Activated CD4-positive, alpha-beta T cell treated with anti-CD3 and anti-CD28 coated beads for 36 hours (primary cell): ENCODE data around the gene TRAPPC10. TPM values are rescaled to one million over a fixed set of nuclear protein-coding genes. Genes with fewer than 3 reads are reported as not detected.

Experiments
- ATAC-seq: fragments of 200-7000 bp; cut with Tn5 transposase; one replicate; pipeline ENCODE4 v1.10.0; 2021; ENCODE audit warnings: mild to moderate bottlenecking, moderate library complexity
- CTCF ChIA-PET: fragments of 350-600 bp; sonication (Branson Sonifier 250); formaldehyde crosslinking; loops from one replicate; lab custom pipeline; 2021; ENCODE audit warnings: antibody characterized with exemption; lab: Charles Lee
- POLR2A ChIA-PET: fragments of 350-600 bp; sonication (Branson Sonifier 250); formaldehyde crosslinking; loops from one replicate; lab custom pipeline; 2021; ENCODE audit warnings: antibody characterized with exemption, inconsistent platforms; lab: Charles Lee
- DNase-seq: peaks from one replicate; pipeline ENCODE4 v3.0.0-alpha.2; 2020
- H3K27ac Mint-ChIP-seq: one replicate; pipeline ENCODE4 v1.8.0; 2021; ENCODE audit warnings: mixed read lengths
- H3K27me3 Mint-ChIP-seq: one replicate; pipeline ENCODE4 v1.8.0; 2021; ENCODE audit warnings: mixed read lengths
- H3K36me3 Mint-ChIP-seq: one replicate; pipeline ENCODE4 v1.8.0; 2021; ENCODE audit warnings: low read depth, mixed read lengths
- H3K4me1 Mint-ChIP-seq: one replicate; pipeline ENCODE4 v1.8.0; 2021; ENCODE audit warnings: mixed read lengths
- H3K4me3 Mint-ChIP-seq: one replicate; pipeline ENCODE4 v1.8.0; 2021; ENCODE audit warnings: mild to moderate bottlenecking, moderate library complexity, mixed read lengths
- H3K9me3 Mint-ChIP-seq: one replicate; pipeline ENCODE4 v1.8.0; 2021; ENCODE audit warnings: low read depth, mixed read lengths
- intact Hi-C, 2 experiments: fragments of 100-400 bp; cut with DNase I in 1 of 2; cut with micrococcal nuclease in 1 of 2; formaldehyde crosslinking; loops; one replicate each; pipeline versions ENCODE4 v1.14.2 to v1.15.1; 2022 to 2024; cut with DNase I, micrococcal nuclease
- total RNA-seq, 2 experiments: library from RNA; stranded (reverse); gene quantifications; one replicate each; pipeline ENCODE4 v1.2.3, GENCODE V29; 2021

TRAPPC10 gene
- total RNA-seq, 2 experiments from 2014 or later: 40.2 to 58.7 TPM

DNA sequence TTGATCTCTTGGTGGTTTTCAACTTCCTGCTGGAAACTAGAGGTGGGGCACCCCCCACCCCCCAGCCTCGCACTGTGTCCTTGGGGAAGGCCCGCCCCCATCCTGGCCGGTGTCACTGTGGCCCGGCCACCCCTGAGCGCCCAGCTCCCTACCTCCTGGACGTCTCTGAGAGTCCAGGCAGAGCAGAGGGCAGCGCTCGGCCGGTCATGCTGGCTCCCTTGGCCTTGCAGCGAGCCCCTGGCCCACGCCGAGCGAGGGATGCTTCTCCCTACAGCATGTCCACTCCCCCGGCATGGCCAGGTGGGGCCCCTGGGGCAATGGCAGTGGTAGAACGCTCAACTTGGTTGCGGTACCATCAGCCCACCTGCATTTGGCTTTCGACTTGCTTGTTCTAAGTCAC lies 28.7 kb upstream of the TRAPPC10 start:
- Mint-ChIP-seq H3K4me1 (peaks cover 20% of the 10 kb centered on the region), H3K9me3 (no peaks in the 10 kb centered on the region), H3K27me3 (no peaks in the 10 kb centered on the region), H3K27ac (no peak overlapping the region), H3K36me3 (peaks cover 10% of the 10 kb centered on the region), H3K4me3 (no peak overlapping the region)
- intact Hi-C loops: no loop called here
- POLR2A ChIA-PET: no interaction called here
- ATAC-seq (no peak), DNase-seq (no peak)
- CTCF ChIA-PET: no interaction called here

DNA sequence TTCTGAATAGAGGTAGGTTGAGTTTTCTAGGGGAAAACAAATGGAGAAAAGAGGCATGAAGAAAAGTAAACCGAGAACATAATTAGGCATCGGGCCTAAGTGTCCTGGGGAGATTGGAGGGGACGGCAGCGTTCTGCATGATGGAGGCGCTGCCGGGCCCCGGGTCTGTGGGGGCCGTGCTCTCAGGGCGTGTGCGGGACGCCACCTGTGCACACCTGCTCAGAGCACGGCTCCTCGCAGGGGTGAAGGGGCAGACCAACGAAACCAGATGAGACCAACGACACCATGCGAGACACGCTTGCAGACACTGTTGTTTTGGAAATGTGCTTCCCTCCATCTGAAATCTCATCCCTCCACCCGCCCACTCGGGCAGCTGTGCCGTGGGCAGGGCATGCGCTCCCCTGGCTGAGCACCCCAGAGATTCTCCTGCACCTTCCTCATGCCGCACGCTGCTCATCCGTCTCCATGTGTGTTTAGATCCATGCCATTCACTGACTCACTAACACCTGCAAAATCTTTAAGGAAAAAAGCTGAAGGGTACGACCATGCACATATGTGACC lies 28.2 kb upstream of the TRAPPC10 start:
- Mint-ChIP-seq H3K9me3 (no peaks in the 10 kb centered on the region), H3K27me3 (no peaks in the 10 kb centered on the region), H3K4me1 (peaks cover 20% of the 10 kb centered on the region), H3K36me3 (peaks cover 6% of the 10 kb centered on the region), H3K27ac (no peak overlapping the region), H3K4me3 (no peak overlapping the region)
- intact Hi-C loops: no loop called here
- ATAC-seq (no peak), DNase-seq (no peak)
- POLR2A ChIA-PET: interaction anchor here (0.6 to 0.8 kb wide), 2 partner anchors 30 to 502 kb away, joined by 3 read pairs; no protein-coding TSS in a partner anchor
- CTCF ChIA-PET: interaction anchor here (0.8 to 1.1 kb wide), 3 partner anchors 9 to 80 kb away, joined by 3 to 4 read pairs (median 3); no protein-coding TSS in a partner anchor

DNA sequence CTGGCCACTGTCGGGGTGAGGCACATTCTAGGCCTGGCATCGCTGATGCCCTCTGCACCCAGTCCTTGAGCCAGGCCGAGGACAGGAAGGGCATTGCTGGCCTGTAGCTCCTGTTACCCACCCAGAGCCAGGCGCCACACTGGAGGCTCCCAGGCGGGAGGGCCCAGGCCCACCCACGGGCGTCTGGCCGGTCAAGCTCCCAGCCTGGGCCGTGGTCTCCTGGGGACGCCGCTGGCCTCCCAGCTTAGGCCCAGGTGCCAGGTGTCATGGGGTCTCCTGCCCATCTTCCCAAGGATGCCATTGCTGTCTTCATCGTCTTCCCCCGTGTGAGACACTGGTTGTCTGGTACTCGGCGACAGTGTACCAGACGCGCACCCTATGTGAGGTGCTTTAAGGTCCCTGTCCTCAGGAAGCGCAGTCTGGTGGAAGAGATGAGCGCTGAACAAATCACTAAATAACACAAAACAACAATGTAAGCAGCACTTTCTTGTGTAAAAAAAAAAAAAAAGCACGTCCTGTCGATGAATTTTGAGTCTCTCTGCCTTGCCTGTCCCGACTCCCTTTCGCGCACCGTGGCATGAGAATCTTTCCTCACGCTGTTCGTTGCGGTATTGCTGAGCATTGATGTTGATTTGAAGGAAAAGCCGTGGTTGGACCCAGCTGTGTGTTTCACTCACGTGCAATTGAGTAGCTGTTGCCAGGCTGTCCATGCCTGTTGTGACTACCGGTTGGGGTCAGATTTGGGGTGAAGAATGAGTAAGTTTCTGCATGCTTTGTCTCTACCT lies 27.0 kb upstream of the TRAPPC10 start:
- intact Hi-C loops: no loop called here
- Mint-ChIP-seq H3K27ac (no peak overlapping the region), H3K4me3 (no peak overlapping the region), H3K27me3 (no peaks in the 10 kb centered on the region), H3K36me3 (peaks cover 4% of the 10 kb centered on the region), H3K4me1 (peaks cover 20% of the 10 kb centered on the region), H3K9me3 (no peaks in the 10 kb centered on the region)
- POLR2A ChIA-PET: interaction anchor here (0.6 to 0.8 kb wide), 3 partner anchors 28 to 1564 kb away, joined by 3 to 5 read pairs (median 3); no protein-coding TSS in a partner anchor
- DNase-seq: peak; percentile 44
- CTCF ChIA-PET: interaction anchor here (0.6 to 1.1 kb wide), 3 partner anchors 10 to 15 kb away, joined by 3 to 4 read pairs (median 3); no protein-coding TSS in a partner anchor
- ATAC-seq: peak; percentile 58

DNA sequence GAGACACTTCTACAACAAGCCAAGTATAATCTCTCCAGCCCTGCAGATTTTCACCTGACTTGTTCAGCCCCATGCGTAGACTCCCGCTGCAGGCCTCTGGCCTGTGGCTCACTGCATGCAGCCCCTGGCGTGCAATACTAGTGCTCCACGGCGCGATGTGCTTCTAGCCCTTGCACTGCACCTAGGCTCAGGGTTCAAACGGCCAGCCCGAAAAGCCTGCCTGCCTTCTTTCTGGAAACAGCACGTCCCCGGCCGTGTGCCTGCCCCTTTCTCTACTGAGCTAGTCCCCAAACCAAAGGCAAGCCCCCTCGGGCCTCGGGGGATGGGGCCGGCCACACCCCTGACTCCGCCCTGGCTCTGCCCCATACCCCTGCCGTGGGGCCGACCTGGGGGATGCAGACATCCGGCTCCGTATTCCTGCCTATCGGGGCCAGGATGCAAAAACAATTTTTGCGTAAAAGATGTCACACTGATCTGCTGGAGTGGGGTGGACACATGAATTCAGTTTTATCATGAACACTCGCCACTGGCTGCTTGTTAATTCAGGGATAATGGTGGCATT lies 26.3 kb upstream of the TRAPPC10 start:
- no peak overlapping the region for H3K4me3 Mint-ChIP-seq
- peaks cover 20% of the 10 kb centered on the region for H3K4me1 Mint-ChIP-seq
- H3K36me3 Mint-ChIP-seq: peaks cover 4% of the 10 kb centered on the region
- intact Hi-C loops: no loop called here
- CTCF ChIA-PET: no interaction called here
- ATAC-seq (peak; percentile 29), DNase-seq (peak; percentile 19)
- no peaks in the 10 kb centered on the region for H3K27me3 Mint-ChIP-seq
- H3K27ac Mint-ChIP-seq: no peak overlapping the region
- no peaks in the 10 kb centered on the region for H3K9me3 Mint-ChIP-seq
- POLR2A ChIA-PET: interaction anchor here (0.6 kb wide), 1 partner anchor 1564 kb away, joined by 5 read pairs; no protein-coding TSS in a partner anchor

DNA sequence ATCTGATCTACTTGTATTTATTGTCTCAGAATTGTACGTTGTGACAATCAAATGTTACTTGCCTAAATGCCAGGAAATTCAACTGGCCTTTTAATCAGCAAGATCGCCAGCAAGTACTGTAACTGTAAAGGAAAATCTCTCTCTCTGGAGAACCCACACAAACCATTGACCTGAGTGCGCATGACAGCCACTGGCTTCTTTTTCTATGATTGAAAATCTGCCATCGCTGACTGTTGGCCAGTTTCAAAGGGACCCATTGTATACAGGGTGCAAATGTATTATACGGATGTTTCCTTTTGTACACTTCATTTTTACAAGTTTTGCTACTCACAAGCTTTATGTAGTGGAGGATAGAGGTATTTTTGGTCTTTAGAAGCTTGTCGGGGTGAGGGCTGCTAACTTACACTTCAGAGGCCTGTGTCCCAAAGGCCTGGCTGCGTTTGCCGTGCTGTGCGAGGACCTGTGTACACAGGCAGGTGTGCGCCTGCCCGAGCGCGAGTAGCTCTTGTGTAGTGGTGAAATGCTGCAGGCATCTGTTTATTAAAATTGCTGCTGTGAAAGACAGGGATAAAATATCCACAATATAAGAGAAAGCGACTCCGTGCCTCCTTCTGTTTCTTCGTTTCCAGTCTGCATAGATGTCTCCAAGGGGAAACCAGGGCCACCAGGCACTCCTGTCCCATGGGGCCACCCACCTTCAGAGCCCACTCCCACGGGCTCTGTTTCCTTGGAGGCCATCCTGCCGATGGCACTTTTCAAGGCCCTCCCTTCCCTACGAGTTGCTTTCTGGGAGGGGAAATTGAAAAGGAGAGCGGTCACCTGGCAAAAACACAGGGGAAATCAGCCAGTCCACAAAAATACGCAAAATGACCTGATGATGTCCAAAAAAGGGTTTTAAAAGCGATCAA lies 25.3 kb upstream of the TRAPPC10 start:
- Mint-ChIP-seq H3K27me3 (no peaks in the 10 kb centered on the region), H3K4me1 (peaks cover 20% of the 10 kb centered on the region), H3K27ac (no peak overlapping the region), H3K36me3 (peaks cover 4% of the 10 kb centered on the region), H3K4me3 (no peak overlapping the region), H3K9me3 (no peaks in the 10 kb centered on the region)
- intact Hi-C loops: no loop called here
- no peak for DNase-seq
- no peak for ATAC-seq
- ChIA-PET CTCF (no interaction called here), POLR2A (no interaction called here)

DNA sequence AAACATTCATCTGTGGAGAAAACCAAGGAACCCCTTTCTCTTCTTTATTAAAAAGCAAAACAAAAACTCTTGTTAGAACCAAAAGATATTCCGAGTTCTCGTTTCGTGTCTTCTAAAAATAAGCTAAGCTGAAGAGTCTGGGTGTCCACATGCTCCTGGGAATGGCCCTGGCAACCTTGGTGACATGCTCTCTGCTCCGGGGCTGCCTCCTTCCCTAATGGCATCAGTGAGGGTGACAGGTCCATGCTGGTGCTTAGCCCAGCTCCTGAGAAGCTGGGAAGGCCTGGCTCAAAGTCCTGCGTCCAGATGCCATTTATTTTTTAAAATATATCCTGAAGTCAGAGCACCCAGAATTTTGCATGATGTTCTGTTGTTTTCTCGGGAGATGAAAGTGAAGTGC lies 24.6 kb upstream of the TRAPPC10 start:
- no peak overlapping the region for H3K4me3 Mint-ChIP-seq
- H3K9me3 Mint-ChIP-seq: no peaks in the 10 kb centered on the region
- peaks cover 20% of the 10 kb centered on the region for H3K4me1 Mint-ChIP-seq
- POLR2A ChIA-PET: no interaction called here
- intact Hi-C loops: no loop called here
- no peak overlapping the region for H3K27ac Mint-ChIP-seq
- peaks cover 1% of the 10 kb centered on the region for H3K36me3 Mint-ChIP-seq
- no peaks in the 10 kb centered on the region for H3K27me3 Mint-ChIP-seq
- no peak for DNase-seq
- CTCF ChIA-PET: no interaction called here
- no peak for ATAC-seq

DNA sequence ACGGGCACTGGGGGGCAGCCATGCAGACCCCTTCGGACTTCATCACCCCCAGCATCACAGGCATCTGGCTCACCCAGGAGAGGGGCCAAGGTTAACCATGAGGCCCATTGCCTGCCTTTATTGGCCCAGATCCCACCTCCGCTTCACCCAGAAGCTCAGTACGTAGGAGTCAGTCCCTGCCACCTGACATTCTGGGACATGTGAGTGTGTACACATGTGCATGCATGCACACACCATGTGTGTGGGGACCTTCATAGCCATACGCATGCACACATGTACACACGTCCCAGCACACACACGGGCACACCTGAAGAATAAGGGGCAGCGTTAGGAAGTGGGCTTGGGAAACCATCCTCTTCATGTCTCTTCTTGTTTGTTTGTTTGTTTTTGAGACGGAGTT lies 24.1 kb upstream of the TRAPPC10 start:
- POLR2A ChIA-PET: no interaction called here
- no peaks in the 10 kb centered on the region for H3K36me3 Mint-ChIP-seq
- no peaks in the 10 kb centered on the region for H3K9me3 Mint-ChIP-seq
- no peak overlapping the region for H3K27ac Mint-ChIP-seq
- no peak for DNase-seq
- no peak overlapping the region for H3K4me3 Mint-ChIP-seq
- ATAC-seq: no peak
- H3K4me1 Mint-ChIP-seq: peaks cover 19% of the 10 kb centered on the region
- CTCF ChIA-PET: interaction anchor here (0.6 to 1.2 kb wide), 2 partner anchors 31 to 47 kb away, joined by 3 read pairs; no protein-coding TSS in a partner anchor
- no peaks in the 10 kb centered on the region for H3K27me3 Mint-ChIP-seq
- intact Hi-C loops: no loop called here

DNA sequence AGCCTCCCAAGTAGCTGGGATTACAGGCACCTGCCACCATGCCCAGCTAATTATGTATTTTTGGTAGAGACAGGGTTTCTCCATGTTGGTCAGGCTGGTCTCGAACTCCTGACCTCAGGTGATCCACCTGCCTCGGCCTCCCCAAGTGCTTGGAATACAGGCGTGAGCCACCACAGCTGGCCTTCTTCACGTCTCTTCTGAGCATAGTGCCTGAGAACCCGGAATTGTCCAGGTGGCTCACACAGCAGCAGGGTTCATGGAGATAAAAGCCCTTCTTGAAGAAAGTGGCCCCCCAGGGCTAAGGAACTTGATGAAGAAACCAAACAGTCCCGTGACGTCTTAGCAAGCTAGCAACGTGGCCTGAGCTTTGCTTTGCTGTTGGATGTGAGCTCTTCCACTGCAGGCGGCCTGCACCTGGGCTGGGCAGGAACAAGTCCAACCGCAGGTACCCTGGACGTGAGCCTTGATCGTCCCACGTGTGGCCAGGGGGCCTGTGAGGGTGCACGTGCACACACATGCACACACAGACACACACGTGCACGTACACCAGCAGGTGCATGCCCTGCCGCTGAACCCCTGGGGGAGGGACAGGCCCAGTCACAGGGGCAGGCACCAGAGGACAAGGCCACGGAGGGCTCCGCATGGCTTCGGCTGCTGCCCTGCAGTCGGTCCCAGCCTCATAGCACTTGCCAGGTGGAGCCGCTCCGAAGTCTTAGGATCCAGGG lies 23.4 kb upstream of the TRAPPC10 start:
- no peaks in the 10 kb centered on the region for H3K36me3 Mint-ChIP-seq
- ATAC-seq (no peak), DNase-seq (no peak)
- peaks cover 17% of the 10 kb centered on the region for H3K4me1 Mint-ChIP-seq
- H3K27me3 Mint-ChIP-seq: no peaks in the 10 kb centered on the region
- no peaks in the 10 kb centered on the region for H3K9me3 Mint-ChIP-seq
- no peak overlapping the region for H3K4me3 Mint-ChIP-seq
- H3K27ac Mint-ChIP-seq: no peak overlapping the region
- ChIA-PET CTCF (interaction anchor here (0.6 to 1.2 kb wide), 3 partner anchors 31 to 1494 kb away, joined by 3 to 6 read pairs (median 3); no protein-coding TSS in a partner anchor), POLR2A (no interaction called here)
- intact Hi-C loops: no loop called here

DNA sequence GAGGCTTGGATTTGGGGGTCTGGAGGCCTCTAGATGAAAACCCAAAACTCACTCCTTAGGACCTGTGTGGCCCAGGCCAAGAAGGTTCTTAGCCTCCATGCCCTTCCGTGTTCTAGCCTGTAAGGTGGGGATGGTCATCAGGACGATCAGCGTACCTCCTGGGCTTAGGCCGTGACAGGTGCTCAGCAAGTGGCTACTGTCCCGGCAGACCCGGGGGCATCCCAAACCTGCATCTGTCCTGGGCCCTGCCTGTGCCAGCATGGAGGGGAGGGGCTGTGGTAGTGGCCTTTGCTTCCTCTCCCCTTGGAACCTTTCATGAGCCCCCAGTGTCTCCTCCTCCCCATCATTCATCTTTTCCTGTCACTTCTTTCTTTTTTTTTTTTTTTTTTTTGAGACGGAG lies 22.7 kb upstream of the TRAPPC10 start:
- no peaks in the 10 kb centered on the region for H3K27me3 Mint-ChIP-seq
- no peak overlapping the region for H3K27ac Mint-ChIP-seq
- POLR2A ChIA-PET: no interaction called here
- no peaks in the 10 kb centered on the region for H3K36me3 Mint-ChIP-seq
- intact Hi-C loops: no loop called here
- CTCF ChIA-PET: no interaction called here
- H3K9me3 Mint-ChIP-seq: no peaks in the 10 kb centered on the region
- H3K4me3 Mint-ChIP-seq: no peak overlapping the region
- H3K4me1 Mint-ChIP-seq: peaks cover 17% of the 10 kb centered on the region
- ATAC-seq (no peak), DNase-seq (no peak)

DNA sequence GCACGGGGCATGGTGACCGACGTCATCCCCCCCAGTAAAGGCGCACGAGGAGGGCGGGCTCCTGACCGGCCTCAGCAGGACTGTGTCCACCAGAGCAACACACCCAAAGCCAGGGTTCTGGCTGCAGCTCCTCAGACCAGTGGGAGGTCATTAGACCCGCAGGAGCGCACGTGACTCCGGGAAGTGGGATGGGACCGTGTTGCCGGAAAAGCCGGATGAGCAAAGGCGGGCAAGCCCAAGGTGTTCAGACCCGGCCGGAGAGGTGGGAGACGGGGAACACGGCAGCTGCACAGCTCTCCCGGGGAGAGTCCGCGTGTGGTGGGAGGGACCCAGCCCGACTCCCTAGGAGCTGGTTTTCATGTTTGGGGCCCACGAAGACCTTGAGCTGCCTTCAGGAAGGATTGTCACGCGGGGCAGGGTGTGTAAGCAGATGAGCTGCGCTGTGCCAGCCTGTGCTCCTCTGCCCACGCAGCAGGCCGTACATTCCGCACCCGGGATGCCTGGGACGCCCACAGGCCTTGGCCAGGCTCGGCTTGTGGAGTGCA lies 20.6 kb upstream of the TRAPPC10 start:
- DNase-seq: no peak
- ChIA-PET POLR2A (no interaction called here), CTCF (no interaction called here)
- H3K27ac Mint-ChIP-seq: no peak overlapping the region
- H3K4me1 Mint-ChIP-seq: peaks cover 3% of the 10 kb centered on the region
- H3K27me3 Mint-ChIP-seq: no peaks in the 10 kb centered on the region
- no peaks in the 10 kb centered on the region for H3K36me3 Mint-ChIP-seq
- no peak for ATAC-seq
- intact Hi-C loops: no loop called here
- no peaks in the 10 kb centered on the region for H3K9me3 Mint-ChIP-seq
- H3K4me3 Mint-ChIP-seq: no peak overlapping the region
